Neuronal stem cell (in vitro differentiated cells): ENCODE data around the gene HGF.
"Not testable (repeated sequence)": the region's sequence is repeated elsewhere in the genome, so short reads cannot be mapped to it uniquely, and the experiment has no call there.

Experiments
- DNase-seq: peaks from one replicate; pipeline ENCODE4 v3.0.0-alpha.2; 2013; ENCODE audit warnings: low spot score
- H2AFZ ChIP-seq: one replicate; pipeline ENCODE4 v1.6.1; 2013; ENCODE audit warnings: mild to moderate bottlenecking, low read length, inconsistent platforms
- H2AK5ac ChIP-seq: 2 replicates; pipeline ENCODE4 v1.6.1; 2013; ENCODE audit warnings: low read depth, mild to moderate bottlenecking, inconsistent platforms, low read length, moderate library complexity, mixed read lengths
- H2BK120ac ChIP-seq: 2 replicates; pipeline ENCODE4 v1.6.1; 2013; ENCODE audit warnings: low read depth, mild to moderate bottlenecking, inconsistent platforms, low read length, moderate library complexity, mixed read lengths
- H2BK12ac ChIP-seq: one replicate; pipeline ENCODE4 v1.6.1; 2013; ENCODE audit warnings: low read length, inconsistent platforms
- H2BK15ac ChIP-seq: 2 replicates; pipeline ENCODE4 v1.6.1; 2013; ENCODE audit warnings: mild to moderate bottlenecking, low read length, inconsistent platforms, mixed read lengths
- H2BK5ac ChIP-seq: one replicate; pipeline ENCODE4 v1.6.1; 2013; ENCODE audit warnings: inconsistent platforms, mild to moderate bottlenecking, low read length, moderate library complexity
- H3K14ac ChIP-seq: one replicate; pipeline ENCODE4 v1.6.1; 2013; ENCODE audit warnings: low read length, inconsistent platforms
- H3K18ac ChIP-seq: 2 replicates; pipeline ENCODE4 v1.6.1; 2013; ENCODE audit warnings: low read length, inconsistent platforms
- H3K23ac ChIP-seq: 2 replicates; pipeline ENCODE4 v1.6.1; 2013; ENCODE audit warnings: low read depth, mild to moderate bottlenecking, mixed read lengths, low read length, inconsistent platforms; ENCODE audit not compliant: poor library complexity
- H3K27ac ChIP-seq: replicated peaks from 3 replicates; pipeline ENCODE4 v1.5.1; 2013; ENCODE audit warnings: low read length, inconsistent platforms
- H3K27me3 ChIP-seq, 3 experiments: 2 replicates each; pipeline ENCODE4 v1.6.1; 2013; ENCODE audit warnings: low read length in 3 of 3, mild to moderate bottlenecking in 2 of 3, inconsistent platforms in 1 of 3, low read depth in 1 of 3, mixed read lengths in 1 of 3, moderate library complexity in 1 of 3; ENCODE audit not compliant: control insufficient read depth in 3 of 3, insufficient read depth in 3 of 3
- H3K36me3 ChIP-seq, 2 donors: replicated peaks in 1 of 2; 2 replicates each; pipeline ENCODE4 v1.6.1; 2013; ENCODE audit warnings: low read length in 2 of 2; ENCODE audit not compliant: control insufficient read depth in 2 of 2, insufficient read depth in 2 of 2
- H3K4ac ChIP-seq: 2 replicates; pipeline ENCODE4 v1.6.1; 2013; ENCODE audit warnings: inconsistent platforms, mild to moderate bottlenecking, low read length, moderate library complexity
- H3K4me1 ChIP-seq, 2 donors: 1 replicate in 1 of 2; 2 replicates in 1 of 2; pipeline ENCODE4 v1.6.1; 2013; ENCODE audit warnings: low read length in 2 of 2, low read depth in 1 of 2; ENCODE audit not compliant: control insufficient read depth in 2 of 2, insufficient read depth in 1 of 2
- H3K4me2 ChIP-seq: one replicate; pipeline ENCODE4 v1.6.1; 2013; ENCODE audit warnings: mild to moderate bottlenecking, low read length, inconsistent platforms; ENCODE audit not compliant: insufficient read depth, poor library complexity, severe bottlenecking
- H3K4me3 ChIP-seq, 2 donors: 2 replicates each; pipeline ENCODE4 v1.5.1; 2013; ENCODE audit warnings: low read length in 2 of 2, mild to moderate bottlenecking in 2 of 2, inconsistent platforms in 1 of 2, moderate library complexity in 1 of 2
- H3K79me1 ChIP-seq: one replicate; pipeline ENCODE4 v1.6.1; 2013; ENCODE audit warnings: low read depth, mild to moderate bottlenecking, inconsistent platforms, low read length, moderate library complexity
- H3K9ac ChIP-seq: one replicate; pipeline ENCODE4 v1.6.1; 2013; ENCODE audit warnings: mild to moderate bottlenecking, low read depth, low read length, inconsistent platforms; ENCODE audit not compliant: poor library complexity
- H3K9me3 ChIP-seq, 2 donors: replicated peaks in 1 of 2; 2 replicates each; pipeline versions ENCODE3 to v1.6.1; 2013; ENCODE audit warnings: low read length in 2 of 2, mild to moderate bottlenecking in 2 of 2, inconsistent platforms in 1 of 2, low read depth in 1 of 2, mixed read lengths in 1 of 2, moderate library complexity in 1 of 2; ENCODE audit not compliant: control insufficient read depth in 2 of 2, insufficient read depth in 1 of 2
- H4K8ac ChIP-seq: one replicate; pipeline ENCODE4 v1.6.1; 2013; ENCODE audit warnings: low read depth, mild to moderate bottlenecking, inconsistent platforms, low read length, moderate library complexity
- H4K91ac ChIP-seq: one replicate; pipeline ENCODE4 v1.6.1; 2013; ENCODE audit warnings: low read length, low read depth, mild to moderate bottlenecking, inconsistent platforms; ENCODE audit not compliant: poor library complexity
- WGBS, 2 donors: extraction: QIAGEN DNeasy Blood & Tissue Kit; methylation state at CpG; one replicate each; pipeline ENCODE4 v1.1.7; 2013; ENCODE audit warnings: missing lambda C conversion rate in 2 of 2, mixed read lengths in 1 of 2; ENCODE audit not compliant: insufficient read length in 2 of 2, insufficient replicate concordance in 1 of 2; ENCODE audit errors: extremely low coverage in 2 of 2; 5-methylcytosine and 5-hydroxymethylcytosine counted together

The HGF gene

DNA sequence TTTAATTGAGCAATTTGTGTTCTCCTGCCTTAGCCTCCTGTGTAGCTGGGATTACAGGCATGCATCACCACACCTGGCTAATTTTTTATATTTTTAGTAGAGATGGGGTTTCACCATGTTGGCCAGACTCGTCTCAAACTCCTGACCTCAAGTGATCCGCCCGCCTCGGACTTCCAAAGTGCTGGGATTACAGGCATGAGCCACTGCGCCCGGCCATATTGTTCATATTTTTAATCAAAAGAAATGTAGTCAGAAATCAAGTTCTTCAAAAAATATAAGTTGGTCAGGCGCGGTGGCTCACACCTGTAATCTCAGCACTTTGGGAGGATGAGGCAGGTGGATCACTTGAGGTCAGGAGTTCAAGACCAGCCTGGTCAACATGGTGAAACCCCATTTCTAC lies 47.6 kb downstream of the HGF start:
- H3K9ac ChIP-seq, H2BK120ac ChIP-seq, H3K27me3 ChIP-seq, H3K23ac ChIP-seq, H3K36me3 ChIP-seq, H3K4me1 ChIP-seq, H3K18ac ChIP-seq, DNase-seq, H3K27ac ChIP-seq, H2BK12ac ChIP-seq, H3K9me3 ChIP-seq, H3K4me2 ChIP-seq, H3K4me3 ChIP-seq, H3K4ac ChIP-seq, H3K79me1 ChIP-seq, H2BK5ac ChIP-seq, H4K8ac ChIP-seq, H3K14ac ChIP-seq, H4K91ac ChIP-seq, H2BK15ac ChIP-seq, H2AK5ac ChIP-seq, H2AFZ ChIP-seq: not testable (repeated sequence)
- WGBS, 2 donors = no CpG with 5 or more reads among the region's 8 CpGs

DNA sequence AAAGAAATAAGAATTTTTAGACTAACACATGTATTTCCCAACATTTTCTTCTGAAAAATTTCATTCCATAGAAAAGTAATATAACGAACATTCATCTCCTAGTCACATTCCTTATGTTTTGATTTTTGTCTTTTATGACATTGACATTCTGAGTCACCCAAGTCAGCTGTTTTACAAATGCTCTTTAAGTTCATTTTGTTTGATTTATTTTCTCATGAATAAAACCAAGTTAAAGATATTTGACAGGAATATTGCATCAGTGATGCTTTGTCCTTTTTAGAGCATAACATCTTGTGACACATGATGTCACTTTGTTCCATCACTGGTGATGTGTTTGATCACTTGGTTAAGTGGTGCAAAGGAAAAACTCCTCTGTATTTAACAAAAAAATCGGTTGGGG lies 48.4 kb downstream of the HGF start:
- Histone ChIP-seq H3K4me3 (no peak overlapping the region), H3K18ac (no peak overlapping the region), H3K14ac (no peak overlapping the region), H3K27me3 (no peaks in the 10 kb centered on the region), H2AK5ac (no peak overlapping the region), H4K91ac (no peak overlapping the region), H2BK15ac (no peak overlapping the region), H4K8ac (no peak overlapping the region), H3K36me3 (no peaks in the 10 kb centered on the region), H3K27ac (no peak overlapping the region), H3K79me1 (no peaks in the 10 kb centered on the region), H3K4ac (no peak overlapping the region), H2BK120ac (no peak overlapping the region), H2BK12ac (no peak overlapping the region), H3K9ac (no peak overlapping the region), H2BK5ac (no peak overlapping the region), H3K4me2 (no peak overlapping the region), H3K9me3 (no peaks in the 10 kb centered on the region), H3K23ac (no peak overlapping the region), H3K4me1 (no peaks in the 10 kb centered on the region), H2AFZ (no peak overlapping the region)
- WGBS, 2 donors = no CpG with 5 or more reads among the region's 2 CpGs
- no peak for DNase-seq

DNA sequence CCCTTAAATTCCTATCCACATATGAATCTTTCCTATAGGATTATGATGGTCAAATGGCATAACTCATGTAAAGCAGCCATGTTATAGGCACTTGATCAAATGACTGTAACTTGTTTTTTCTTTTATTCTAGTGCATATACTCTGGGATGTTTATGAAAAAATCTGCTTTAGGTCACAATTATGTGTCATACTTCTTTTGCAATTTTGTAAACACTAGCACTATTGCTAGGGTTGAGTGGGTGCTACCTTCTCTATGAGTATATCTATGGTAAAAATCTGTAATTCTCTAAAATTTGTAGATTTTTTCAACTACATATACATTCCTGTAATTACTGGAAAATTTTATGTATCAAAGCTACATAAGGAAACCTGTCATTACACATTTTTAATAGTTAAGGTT lies 50.0 kb downstream of the HGF start:
- Histone ChIP-seq H3K4ac (no peak overlapping the region), H2BK120ac (no peak overlapping the region), H3K36me3 (no peaks in the 10 kb centered on the region), H3K9ac (no peak overlapping the region), H2BK5ac (no peak overlapping the region), H3K4me1 (no peaks in the 10 kb centered on the region), H4K91ac (no peak overlapping the region), H3K18ac (no peak overlapping the region), H3K14ac (no peak overlapping the region), H3K4me2 (no peak overlapping the region), H3K9me3 (no peaks in the 10 kb centered on the region), H3K27ac (no peak overlapping the region), H3K4me3 (no peak overlapping the region), H2BK12ac (no peak overlapping the region), H3K23ac (no peak overlapping the region), H3K27me3 (no peaks in the 10 kb centered on the region), H2BK15ac (no peak overlapping the region), H3K79me1 (no peaks in the 10 kb centered on the region), H2AFZ (no peak overlapping the region), H4K8ac (no peak overlapping the region), H2AK5ac (no peak overlapping the region)
- DNase-seq = no peak

DNA sequence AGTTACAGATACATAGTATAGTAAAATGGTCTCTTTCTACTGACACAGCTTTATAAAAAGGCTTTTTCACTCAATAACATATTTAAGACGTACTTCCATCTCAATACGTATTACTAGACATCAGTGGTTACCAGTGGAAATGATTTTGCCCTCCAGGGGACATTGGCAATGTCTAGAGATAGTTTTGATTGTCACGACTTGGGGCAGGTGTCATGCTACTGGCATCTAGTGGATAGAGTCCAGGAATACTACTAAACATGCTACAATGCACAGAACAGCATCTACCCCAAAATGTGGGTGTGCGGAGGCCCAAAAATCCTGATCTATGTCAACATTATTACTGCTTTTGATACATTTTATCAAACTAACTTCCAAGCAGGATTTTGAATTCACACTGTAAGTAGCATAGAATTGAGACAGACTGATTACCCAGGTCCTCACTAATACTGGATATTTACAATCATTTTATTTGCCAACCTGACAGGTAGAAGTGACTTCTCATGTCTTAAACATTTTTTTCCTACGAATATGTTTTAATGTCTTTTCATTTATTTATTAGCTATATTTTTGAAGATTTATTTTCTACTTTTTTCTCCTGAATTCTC lies 53.8 kb downstream of the HGF start:
- H3K4me2 ChIP-seq = no peak overlapping the region
- no peak overlapping the region for H2AK5ac ChIP-seq
- H2BK15ac ChIP-seq = no peak overlapping the region
- no peak overlapping the region for H3K14ac ChIP-seq
- WGBS, 2 donors = no CpG with 5 or more reads among the region's 5 CpGs
- no peak overlapping the region for H2BK12ac ChIP-seq
- H3K4me3 ChIP-seq = no peak overlapping the region
- no peaks in the 10 kb centered on the region for H3K4me1 ChIP-seq
- no peak overlapping the region for H3K9ac ChIP-seq
- H3K27me3 ChIP-seq = no peaks in the 10 kb centered on the region
- H3K18ac ChIP-seq = no peak overlapping the region
- H2BK5ac ChIP-seq = no peak overlapping the region
- no peak overlapping the region for H3K4ac ChIP-seq
- no peaks in the 10 kb centered on the region for H3K79me1 ChIP-seq
- H2BK120ac ChIP-seq = no peak overlapping the region
- peak; percentile 11 for DNase-seq
- no peaks in the 10 kb centered on the region for H3K9me3 ChIP-seq
- H2AFZ ChIP-seq = no peak overlapping the region
- H3K27ac ChIP-seq = no peak overlapping the region
- H4K91ac ChIP-seq = no peak overlapping the region
- H4K8ac ChIP-seq = no peak overlapping the region
- H3K23ac ChIP-seq = no peak overlapping the region
- no peaks in the 10 kb centered on the region for H3K36me3 ChIP-seq
